K562 (cell line): ENCODE results near the gene BMP6. TPM values are rescaled to one million over a fixed set of nuclear protein-coding genes. Genes with fewer than 3 reads are reported as not detected.

Experiments used
- ATAC-seq: fragments of 200-7000 bp; cut with Tn5 transposase; 3 replicates; pipeline ENCODE4 v1.9.1; 2020; ENCODE audit warnings: moderate library complexity
- BruUV-seq: library from RNA; stranded (reverse); fragments of 400-500 nt; replicated peaks from 2 replicates; lab custom pipeline; 2021; lab: Mats Ljungman, UMichigan
- CTCF ChIA-PET: fragments of 300-600 bp; formaldehyde crosslinking; extraction: SDS; loops from one replicate; lab custom pipeline; 2021; ENCODE audit warnings: low intra/inter-chr PET ratio; lab: Yijun Ruan, JAX
- POLR2A ChIA-PET: fragments of 300-600, 350-650 bp; sonication (Branson Sonifier 250); formaldehyde crosslinking; extraction: SDS; loops from one replicate; lab custom pipeline; 2021; ENCODE audit warnings: antibody characterized with exemption, inconsistent platforms; lab: Yijun Ruan, JAX
- DNase-seq, 4 experiments: peaks; one replicate each; pipeline versions ENCODE4 v3.0.0 to v3.0.0-alpha.2; 2011 to 2018; ENCODE audit warnings: low spot score in 3 of 4, mixed read lengths in 3 of 4; ENCODE audit errors: extremely low read depth in 1 of 4
- FAIRE-seq: peaks from 2 replicates; lab custom pipeline; 2011; peaks lifted over from hg19 to GRCh38; lab: Jason Lieb, UNC
- H2AFZ ChIP-seq: 2 replicates; pipeline ENCODE4 v1.6.0; 2011; ENCODE audit warnings: low read depth, low read length, control low read depth, inconsistent platforms
- H3K27ac ChIP-seq: fragments of 200-600 bp; 3 replicates; pipeline ENCODE4 v1.8.0; 2011; ENCODE audit warnings: low read depth, mild to moderate bottlenecking, control low read depth, inconsistent platforms, low read length, moderate library complexity, mixed read lengths; ENCODE audit errors: extremely low read depth
- H3K27me3 ChIP-seq, 2 experiments: fragments of 300-600 bp in 1 of 2; 2 replicates in 1 of 2; 3 replicates in 1 of 2; pipeline versions ENCODE4 v1.6.0 to v1.8.0; 2011; ENCODE audit warnings: inconsistent platforms in 2 of 2, low read length in 2 of 2, mild to moderate bottlenecking in 1 of 2, mixed read lengths in 1 of 2, moderate library complexity in 1 of 2; ENCODE audit not compliant: control insufficient read depth in 2 of 2, insufficient read depth in 2 of 2
- H3K36me3 ChIP-seq: fragments of 300-600 bp; 3 replicates; pipeline ENCODE4 v1.8.0; 2011; ENCODE audit warnings: mild to moderate bottlenecking, low read length, inconsistent platforms; ENCODE audit not compliant: control insufficient read depth, insufficient read depth
- H3K4me1 ChIP-seq, 2 experiments: fragments of 200-600 bp in 1 of 2; replicated peaks in 1 of 2; 2 replicates in 1 of 2; 3 replicates in 1 of 2; pipeline versions ENCODE4 v1.5.1 to v1.8.0; 2011; ENCODE audit warnings: inconsistent platforms in 2 of 2, low read length in 2 of 2, mild to moderate bottlenecking in 1 of 2, mixed read lengths in 1 of 2, moderate library complexity in 1 of 2; ENCODE audit not compliant: control insufficient read depth in 2 of 2, insufficient read depth in 2 of 2
- H3K4me2 ChIP-seq: 2 replicates; pipeline ENCODE4 v1.6.1; 2011; ENCODE audit warnings: low read length, control low read depth, inconsistent platforms, mixed read lengths; ENCODE audit not compliant: insufficient read depth
- H3K4me3 ChIP-seq: fragments of 200-600 bp; sonication (generic), shearing (Covaris generic); 2 replicates; pipeline ENCODE4 v1.5.1; 2016; ENCODE audit warnings: control low read depth, inconsistent platforms
- H3K79me2 ChIP-seq: fragments of 200-600 bp; 3 replicates; pipeline ENCODE4 v1.8.0; 2011; ENCODE audit warnings: low read length, inconsistent platforms; ENCODE audit not compliant: control insufficient read depth, insufficient read depth
- H3K9ac ChIP-seq, 2 experiments: 2 replicates each; pipeline versions ENCODE4 v1.6.0 to v1.6.1; 2011; ENCODE audit warnings: low read depth in 2 of 2, low read length in 2 of 2, control low read depth in 1 of 2, inconsistent platforms in 1 of 2, mild to moderate bottlenecking in 1 of 2, mixed read lengths in 1 of 2; ENCODE audit not compliant: insufficient read depth in 1 of 2
- H3K9me1 ChIP-seq: one replicate; pipeline ENCODE4 v1.6.0; 2011; ENCODE audit warnings: inconsistent platforms, mild to moderate bottlenecking, low read length, moderate library complexity; ENCODE audit not compliant: control insufficient read depth, insufficient read depth
- H3K9me3 ChIP-seq: replicated peaks from 2 replicates; pipeline ENCODE4 v1.5.1; 2011; ENCODE audit warnings: low read depth, low read length, inconsistent platforms; ENCODE audit not compliant: control insufficient read depth, insufficient read depth
- H4K20me1 ChIP-seq: replicated peaks from 2 replicates; pipeline ENCODE4 v1.6.1; 2011; ENCODE audit warnings: low read length, inconsistent platforms, mixed read lengths; ENCODE audit not compliant: control insufficient read depth, insufficient read depth
- E4F1 ChIP-seq: fragments of 250-450 bp; sonication (Bioruptor Pico); IDR thresholded peaks from 2 replicates; pipeline ENCODE4 v1.5.0; 2021; ENCODE audit warnings: mild to moderate bottlenecking, borderline replicate concordance
- SIN3A ChIP-seq, 2 experiments: fragments of 150-350 bp in 1 of 2; IDR thresholded peaks; 2 replicates each; pipeline ENCODE4 v1.6.1; 2011 to 2016; ENCODE audit warnings: borderline replicate concordance in 2 of 2, low read depth in 2 of 2, low read length in 2 of 2, mild to moderate bottlenecking in 2 of 2, moderate library complexity in 2 of 2; ENCODE audit not compliant: control insufficient read depth in 1 of 2
- SUPT5H ChIP-seq: fragments of 450-650 bp; IDR thresholded peaks from 2 replicates; pipeline ENCODE4 v1.6.1; 2016
- WGBS: fragments of 100-300 bp; shearing (Covaris generic); methylation state at CpG from one replicate; pipeline ENCODE4 v1.1.6; 2016; ENCODE audit warnings: low coverage, mixed read lengths; ENCODE audit not compliant: insufficient coverage; ENCODE audit errors: missing lambda C conversion rate; 5-methylcytosine and 5-hydroxymethylcytosine counted together
- in situ Hi-C: fragments of 300-500 bp; cut with MboI; formaldehyde crosslinking; loops from 4 replicates; pipeline ENCODE4 v1.15.0; 2018; ENCODE audit warnings: inconsistent platforms, mixed read lengths
- intact Hi-C: fragments of 100-400 bp; cut with micrococcal nuclease; formaldehyde crosslinking; loops from 2 replicates; pipeline ENCODE4 v1.14.2; 2022
- polyA plus RNA-seq, 8 experiments: library from polyadenylated mRNA; depleted of rRNA in 4 of 8; stranded (reverse) in 5 of 8; unstranded in 3 of 8; fragments of >200 nt; fragmentation: Nextera tagmentation in 2 of 8; fragmentation: Illumina TruSeq in 1 of 8; extraction: Ambion mirVana in 2 of 8; extraction: Trizol in 1 of 8; gene quantifications; 2 replicates each; pipeline versions ENCODE4 v1.2.1 to v1.2.3, GENCODE V29; 2011 to 2014; ENCODE audit warnings: inconsistent platforms in 1 of 8, missing spikeins in 1 of 8
- total RNA-seq, 7 experiments: library from RNA; depleted of rRNA in 6 of 7; stranded (reverse); fragments of >200 nt in 6 of 7; fragmentation: Illumina TruSeq in 2 of 7; extraction: Trizol in 2 of 7; gene quantifications; 2 replicates each; pipeline versions ENCODE4 v1.2.1 to v1.2.3, GENCODE V29; 2011 to 2021; ENCODE audit warnings: low replicate concordance in 1 of 7

The BMP6 gene
- total and polyA plus RNA-seq, 9 of the 15 experiments (the other 6 are each of a cell fraction or from before 2014, with no cell fraction given), result 0.01 to 0.13 (median 0.06) TPM; not detected in 3

GRCh38 chr6:7880718-7881107, 154.8 kb downstream of the BMP6 start:
- Histone ChIP-seq H3K4me2 (no peak overlapping the region), H3K4me3 (no peak overlapping the region), H3K9me1 (peaks cover 3% of the 10 kb centered on the region), H3K79me2 (no peaks in the 10 kb centered on the region), H3K9me3 (no peaks in the 10 kb centered on the region), H4K20me1 (peaks cover 1% of the 10 kb centered on the region; the same call in 1 of the 2 replicates), H3K4me1 (no peaks in the 10 kb centered on the region), H3K36me3 (peaks cover 51% of the 10 kb centered on the region), H3K27ac (no peak overlapping the region), H3K27me3 (no peaks in the 10 kb centered on the region; a peak in 1 of 5 replicates), H2AFZ (no peak overlapping the region), H3K9ac (no peak overlapping the region)
- ATAC-seq (no peak), DNase-seq (no peak), FAIRE-seq (no peak)
- ChIA-PET CTCF (no interaction called here), POLR2A (interaction anchor here (0.7 to 4.0 kb wide), 6 partner anchors 8 to 72 kb away, joined by 3 to 12 read pairs (median 5); no protein-coding TSS in a partner anchor)
- TF ChIP-seq SUPT5H (0 out of 2 replicates have a peak, but pooled peaks have one; percentile 37), SIN3A (IDR thresholded peaks at IDR 0.05; ENCODE audit: borderline replicate concordance in 2 of 2, control insufficient read depth in 1 of 2, low read depth in 2 of 2, low read length in 2 of 2) (peak in 1 of 2 experiments; percentile 41; a peak in 1 of 4 replicates), E4F1 (CRISPR knock-in tag) (no peak)
- in situ Hi-C loops, result no loop called here
- 84% methylated on average over 9 of the region's 9 CpGs for WGBS
- intact Hi-C loops, result no loop called here
- BruUV-seq, result no TSS peak
